GM18868 (cell line): Measurements from ENCODE around the gene UPK3B.
"Not testable (repeated sequence)": the region's sequence is repeated elsewhere in the genome, so short reads cannot be mapped to it uniquely, and the experiment has no call there.

Experiments
- ATAC-seq: cut with Tn5 transposase; IDR thresholded peaks from one replicate; pipeline ENCODE4 v1.9.1; 2021; ENCODE audit warnings: mild to moderate bottlenecking, moderate library complexity; ENCODE audit not compliant: unreplicated experiment

Gene UPK3B

DNA sequence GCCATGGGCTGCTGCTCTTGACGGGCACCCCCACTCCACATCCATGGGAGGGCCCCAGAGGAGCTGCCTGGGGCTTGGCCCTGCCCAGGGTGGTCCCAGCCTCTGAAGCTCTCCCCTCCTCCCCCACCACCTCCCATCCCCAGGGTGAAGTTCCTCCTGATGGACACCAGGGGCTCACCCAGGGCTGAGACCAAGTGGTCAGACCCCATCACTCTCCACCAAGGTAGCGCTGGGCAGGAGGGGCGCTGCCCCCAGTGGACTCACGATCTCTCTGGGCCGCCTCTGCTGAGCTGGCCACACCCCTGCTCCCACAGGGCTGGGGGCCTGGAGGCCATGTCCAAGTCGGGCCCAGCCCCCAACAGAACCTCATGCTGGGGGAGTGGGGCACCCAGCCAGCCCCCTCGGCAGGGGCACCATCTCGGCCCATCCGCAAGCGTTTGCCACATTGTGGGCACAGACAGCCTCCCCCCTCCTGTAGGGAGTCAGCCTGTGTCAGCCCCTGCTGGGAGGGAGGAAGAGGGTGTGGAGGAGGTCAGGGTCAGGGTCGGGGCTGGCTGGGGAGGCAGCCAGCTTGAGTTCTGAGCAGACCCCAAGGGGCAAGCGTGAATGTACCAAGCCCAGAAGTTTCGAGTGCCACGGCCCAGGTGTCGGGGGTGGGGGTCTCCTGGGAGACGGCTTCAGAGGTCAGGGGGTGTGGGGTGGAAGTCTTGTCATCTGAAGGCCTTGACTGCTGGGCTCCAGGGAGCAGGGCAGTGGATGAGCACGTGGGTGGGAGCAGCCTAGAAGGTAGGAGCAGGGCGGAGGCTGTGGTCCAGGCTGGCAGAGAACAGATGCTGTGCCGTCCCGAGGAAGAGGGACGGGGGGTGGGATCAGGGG is 2.8 kb downstream of the UPK3B start:
- ATAC-seq: no peak

DNA sequence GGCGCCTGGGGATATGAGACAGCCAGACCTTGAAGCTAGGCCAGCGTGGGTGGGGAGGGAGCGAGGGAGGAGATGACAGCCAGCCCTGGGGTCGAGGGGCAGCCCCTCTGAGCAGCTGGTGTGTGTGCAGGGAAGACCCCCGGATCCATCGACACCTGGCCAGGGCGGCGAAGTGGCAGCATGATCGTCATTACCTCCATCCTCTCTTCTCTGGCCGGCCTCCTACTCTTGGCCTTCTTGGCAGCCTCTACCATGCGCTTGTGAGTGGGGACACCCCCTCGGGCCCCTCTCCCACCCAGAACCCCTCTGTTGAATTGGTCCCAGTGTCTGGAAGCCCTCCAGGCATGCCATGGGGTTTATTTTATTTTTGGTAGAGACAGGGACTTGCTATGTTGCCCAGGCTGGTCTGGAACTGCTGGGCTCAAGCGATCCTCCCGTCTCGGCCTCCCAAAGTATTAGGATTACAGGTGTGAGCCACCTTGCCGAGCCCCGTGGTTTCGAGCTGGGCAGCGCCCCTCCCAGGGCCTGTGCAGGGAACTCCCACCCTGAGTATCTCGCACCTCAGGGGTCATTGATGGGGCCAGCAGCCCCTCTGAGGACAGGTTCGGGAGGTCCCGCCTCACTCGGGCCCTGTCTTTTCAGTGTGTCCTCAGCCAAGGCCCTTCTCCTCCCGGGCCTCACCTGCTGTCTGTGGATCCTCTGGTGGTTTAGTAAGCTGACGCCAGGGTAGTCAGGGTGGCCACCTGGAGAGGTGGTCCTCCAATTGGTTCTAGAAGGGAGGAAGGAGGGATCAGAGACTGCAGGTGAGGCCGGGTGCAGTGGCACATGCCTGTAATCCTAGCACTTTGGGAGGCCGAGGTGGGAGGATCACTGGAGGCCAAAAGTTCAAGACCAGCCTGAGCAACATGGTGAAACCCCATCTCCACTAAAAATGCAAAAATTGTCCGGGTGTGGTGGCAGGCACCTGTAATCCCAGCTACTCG is 3.8 kb downstream of the UPK3B start:
- ATAC-seq: no peak

DNA sequence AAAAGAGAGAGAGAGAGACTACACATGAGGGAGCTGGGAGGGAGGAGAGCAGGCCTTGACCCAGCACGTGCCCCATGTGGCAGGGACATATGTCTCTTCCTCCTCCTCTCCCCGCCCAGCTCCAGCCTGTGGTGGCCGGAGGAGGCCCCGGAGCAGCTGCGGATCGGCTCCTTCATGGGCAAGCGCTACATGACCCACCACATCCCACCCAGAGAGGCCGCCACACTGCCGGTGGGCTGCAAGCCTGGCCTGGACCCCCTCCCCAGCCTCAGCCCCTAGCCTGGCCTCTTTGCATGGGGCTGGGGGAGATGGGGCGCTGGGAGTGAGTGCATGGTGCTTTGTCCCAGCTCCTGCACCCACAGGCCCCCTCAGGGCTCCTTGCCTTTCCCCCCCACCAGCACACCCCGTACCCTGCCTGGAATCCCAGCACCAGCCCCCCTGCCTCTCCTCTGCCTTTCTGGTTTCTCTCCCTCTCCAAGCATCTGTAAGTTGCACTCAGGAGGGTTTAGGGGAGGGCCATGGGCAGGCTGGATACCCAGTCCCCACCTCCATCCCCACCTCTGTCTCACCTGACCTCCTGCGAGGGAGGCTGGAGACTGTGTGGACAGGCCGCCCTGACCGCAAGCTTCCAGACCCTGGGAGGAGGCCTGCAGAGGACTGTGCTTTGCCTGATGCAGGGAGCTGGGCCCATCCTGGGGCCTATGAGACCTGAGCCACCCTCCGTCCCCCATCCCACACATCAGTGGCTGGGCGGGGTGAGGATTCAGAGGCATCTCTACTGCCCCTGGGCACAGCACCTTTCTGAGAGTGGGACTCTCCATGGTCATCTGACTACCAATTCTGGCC is 4.8 kb downstream of the UPK3B start:
- no peak for ATAC-seq

DNA sequence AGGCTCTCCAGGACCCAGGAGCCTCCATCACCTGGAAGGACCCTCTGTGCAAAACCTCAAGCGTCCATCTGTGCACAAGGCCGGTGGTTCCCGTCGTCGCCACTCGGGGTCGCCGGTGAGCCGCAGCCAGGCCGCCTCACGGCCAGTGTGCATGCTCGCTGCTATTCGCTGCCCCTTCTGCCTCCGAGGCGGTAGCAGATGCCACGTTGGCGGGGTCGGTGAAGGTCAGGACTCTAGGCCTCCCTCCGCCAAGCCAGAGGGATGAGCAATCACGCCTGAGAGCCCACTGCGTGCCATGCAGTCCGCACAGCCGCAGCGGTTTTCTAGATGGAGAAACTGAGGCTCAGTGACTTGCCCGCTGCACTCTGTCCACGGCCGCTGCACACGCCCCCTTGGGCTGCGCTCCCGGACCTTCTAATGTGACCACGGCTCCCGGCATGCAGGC is 5.7 kb downstream of the UPK3B start:
- no peak for ATAC-seq

DNA sequence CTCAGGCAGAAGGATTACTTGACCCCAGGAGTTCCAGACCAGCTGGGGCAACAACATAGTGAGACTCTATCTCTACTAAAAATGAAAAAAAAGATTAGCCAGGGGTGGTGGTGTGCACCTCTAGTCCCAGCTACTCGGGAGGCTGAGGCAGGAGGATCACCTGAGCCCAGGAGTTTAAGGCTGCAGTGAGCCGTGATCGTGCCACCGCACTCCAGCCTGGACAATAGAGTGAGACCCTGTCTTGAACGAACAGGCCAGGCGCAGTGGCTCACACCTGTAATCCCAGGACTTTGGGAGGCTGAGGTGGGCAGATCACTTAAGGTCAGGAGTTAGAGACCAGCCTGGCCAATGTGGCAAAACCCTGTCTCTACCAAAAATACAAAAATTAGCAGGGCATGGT is 6.6 kb downstream of the UPK3B start:
- not testable (repeated sequence) for ATAC-seq

DNA sequence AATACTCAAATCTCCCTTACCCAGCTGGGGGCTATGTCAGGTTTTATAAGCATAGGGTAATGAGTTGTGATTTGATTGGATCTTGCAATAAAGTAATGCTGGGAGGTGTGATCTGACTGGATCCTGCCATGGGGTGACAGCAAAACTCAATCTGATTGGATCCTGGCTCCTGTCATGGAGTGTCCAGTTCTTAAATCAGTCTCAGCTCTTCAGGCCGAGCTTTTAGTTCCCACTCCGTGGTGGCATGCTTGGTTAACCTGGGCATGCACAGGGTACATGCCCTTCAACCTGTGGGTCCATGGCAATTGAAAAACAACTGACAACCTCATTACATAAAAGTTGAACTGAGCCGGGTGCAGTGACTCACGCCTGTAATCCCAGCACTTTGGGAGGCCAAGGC is 15.8 kb downstream of the UPK3B start:
- ATAC-seq: not testable (repeated sequence)

DNA sequence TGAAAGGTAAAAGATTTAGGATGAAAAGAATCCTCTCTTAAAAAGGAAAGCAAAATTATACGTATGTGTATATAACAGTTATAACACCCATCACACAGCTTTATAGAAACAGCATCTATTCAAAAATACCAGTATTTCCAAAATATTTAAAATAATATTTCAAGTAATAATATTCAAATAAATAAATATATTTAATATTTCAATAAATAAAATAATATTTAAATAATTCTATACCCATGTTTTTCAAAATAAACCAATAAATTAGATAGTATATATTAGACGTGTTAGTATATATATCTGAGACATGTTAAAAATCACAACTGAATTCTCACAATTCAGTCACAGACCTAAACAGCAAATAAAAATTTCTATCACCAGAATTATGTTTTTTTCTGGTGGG is 21.3 kb downstream of the UPK3B start:
- ATAC-seq: not testable (repeated sequence)

DNA sequence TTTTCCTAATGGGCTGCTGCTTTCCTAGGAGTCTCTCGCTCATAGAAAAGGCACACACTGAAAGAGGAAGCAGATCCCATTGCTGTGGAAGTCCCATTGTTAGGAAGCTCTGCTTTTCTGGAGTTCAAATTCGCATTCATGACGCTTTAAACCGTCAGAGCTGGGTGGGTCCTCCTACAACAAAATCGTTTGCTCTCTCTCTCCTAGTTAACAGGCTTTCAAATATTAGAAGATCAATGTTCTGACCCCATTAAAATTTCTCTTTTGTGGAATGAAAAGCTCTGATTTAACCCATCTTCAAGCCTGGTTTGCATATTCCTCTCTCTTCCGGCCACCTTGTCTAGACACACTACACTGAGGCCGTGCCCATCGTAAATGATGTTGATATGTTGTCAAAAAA is 32.8 kb downstream of the UPK3B start, which contains the start of gene SPDYE16:
Gene SPDYE16 (minus strand): TSS at position 101 of the 400 bp plus-strand sequence. CDS start 1,838 bp downstream, outside the sequence.
- not testable (repeated sequence) for ATAC-seq

DNA sequence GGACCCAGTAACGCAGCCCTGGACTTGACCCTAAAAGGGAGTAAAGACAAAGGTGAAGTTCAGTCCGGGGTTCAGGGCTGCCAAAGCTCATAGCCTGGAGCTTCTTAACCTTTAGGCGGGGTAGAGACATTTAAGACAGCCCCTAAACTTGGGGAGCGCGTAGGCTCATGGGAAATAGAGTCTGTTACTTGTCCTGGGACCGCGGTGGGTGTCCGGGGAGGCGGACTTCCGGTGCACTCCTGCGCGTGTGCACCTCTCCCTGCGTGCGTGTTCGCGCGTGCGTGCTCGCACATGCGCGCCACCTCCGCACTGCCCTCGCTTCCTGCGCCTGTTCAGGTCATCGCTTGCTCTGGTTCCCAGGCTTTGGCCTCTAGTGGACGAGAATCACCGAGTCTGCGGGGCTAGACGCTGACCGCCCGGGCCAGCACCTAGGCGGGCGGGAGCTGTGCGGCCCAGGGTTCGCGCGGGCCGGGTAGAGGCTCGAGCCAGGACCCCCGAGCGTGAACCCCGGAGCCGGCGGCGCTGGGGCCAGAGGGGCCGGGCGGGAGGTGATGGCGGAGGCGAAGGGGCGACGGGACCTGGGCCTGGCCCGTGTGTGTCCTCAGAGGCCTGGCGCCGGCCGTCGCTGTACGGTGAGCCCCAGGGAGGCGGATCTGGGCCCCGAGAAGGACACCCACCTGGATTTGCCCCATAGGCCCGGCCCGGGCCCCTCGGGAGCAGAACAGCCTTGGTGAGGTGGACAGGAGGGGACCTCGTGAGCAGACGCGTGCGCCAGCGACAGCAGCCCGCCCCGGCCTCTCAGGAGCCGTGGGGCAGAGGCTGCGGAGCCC is 38.9 kb downstream of the UPK3B start:
- ATAC-seq: peak; percentile 99

DNA sequence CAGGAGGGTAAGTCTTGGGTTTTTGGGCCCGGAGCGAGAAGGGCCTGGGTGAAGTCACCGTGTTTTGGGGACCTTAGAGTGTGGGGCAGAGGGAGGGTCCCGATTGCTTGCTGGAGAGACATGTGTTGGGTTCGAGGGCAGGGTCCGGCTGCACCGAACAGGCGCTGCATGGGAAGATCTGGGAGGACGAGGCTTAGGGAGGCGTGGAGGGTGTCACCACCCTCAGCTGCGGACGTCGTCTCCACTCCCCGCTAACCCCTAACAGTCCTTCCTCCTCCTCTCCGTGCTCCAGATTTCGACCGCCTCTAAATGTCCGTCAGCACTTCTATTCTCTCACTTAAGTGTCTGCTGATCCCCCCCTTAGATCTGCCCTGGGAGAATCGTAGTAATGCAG is 39.5 kb downstream of the UPK3B start:
- not testable (repeated sequence) for ATAC-seq

DNA sequence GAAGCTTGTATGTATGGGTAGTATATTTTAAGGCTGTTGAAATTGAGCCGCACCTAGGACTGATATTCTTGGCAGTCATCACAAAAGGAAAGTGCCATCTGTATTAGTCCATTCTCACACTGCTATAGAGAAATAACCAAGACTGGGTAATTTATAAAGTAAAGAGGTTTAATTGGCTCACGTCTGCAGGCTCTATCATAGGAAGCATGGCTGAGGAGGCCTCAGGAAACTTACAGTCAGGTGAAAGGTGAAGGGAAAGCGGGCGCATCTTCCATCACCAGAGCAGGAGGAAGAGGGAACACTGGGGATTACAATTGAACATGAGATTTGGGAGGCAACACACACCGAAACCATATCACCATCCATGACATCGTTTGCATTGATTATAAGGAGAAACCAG is 41.6 kb downstream of the UPK3B start:
- not testable (repeated sequence) for ATAC-seq

DNA sequence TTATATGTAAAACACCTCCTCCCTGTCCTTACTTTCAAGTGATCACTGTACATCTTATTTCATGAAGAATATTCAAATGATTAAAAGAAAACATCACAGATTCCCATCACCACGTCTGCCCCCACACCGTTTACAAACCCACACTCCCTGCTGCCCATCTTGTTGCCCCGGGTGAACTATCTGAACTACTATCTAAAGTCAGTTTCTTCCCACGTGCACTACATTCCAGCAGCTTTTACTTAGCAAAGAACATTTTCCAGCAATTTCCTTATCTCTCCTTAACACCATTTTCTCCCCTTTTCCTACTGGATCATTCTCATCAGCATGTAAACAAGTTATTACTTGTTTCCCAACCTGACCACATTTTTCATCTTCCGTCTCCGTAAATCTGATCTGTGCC is 49.3 kb downstream of the UPK3B start:
- ATAC-seq: not testable (repeated sequence)

DNA sequence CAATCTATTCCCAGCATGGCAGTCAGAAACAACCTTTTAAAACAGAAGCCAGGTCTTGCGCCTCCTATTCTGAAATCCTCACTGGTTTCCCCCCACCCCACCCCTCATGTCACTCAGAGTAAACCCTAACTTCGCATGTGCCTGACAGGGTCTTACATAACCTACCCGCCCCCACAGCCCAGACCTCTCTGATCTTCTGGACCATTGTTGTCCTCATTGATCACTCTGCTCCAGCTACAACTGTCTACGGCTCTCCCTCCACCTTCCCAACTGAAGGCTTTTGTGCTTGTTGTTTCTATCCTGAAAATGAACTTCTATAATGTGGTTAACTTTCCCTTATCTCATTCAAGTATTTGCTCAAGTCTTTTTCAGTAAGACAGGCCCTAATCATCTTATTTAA is 49.8 kb downstream of the UPK3B start:
- ATAC-seq: not testable (repeated sequence)

DNA sequence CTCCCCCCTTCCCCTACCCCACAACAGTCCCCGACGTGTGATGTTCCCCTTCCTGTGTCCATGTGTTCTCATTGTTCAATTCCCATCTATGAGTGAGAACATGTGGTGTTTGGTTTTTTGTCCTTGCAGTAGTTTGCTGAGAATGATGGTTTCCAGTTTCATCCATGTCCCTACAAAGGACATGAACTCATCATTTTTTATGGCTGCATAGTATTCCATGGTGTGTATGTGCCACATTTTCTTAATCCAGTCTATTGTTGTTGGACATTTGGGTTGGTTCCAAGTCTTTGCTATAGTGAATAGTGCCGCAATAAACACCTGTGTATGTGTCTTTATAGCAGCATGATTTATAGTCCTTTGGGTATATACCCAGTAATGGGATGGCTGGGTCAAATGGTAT is 51.0 kb downstream of the UPK3B start:
- not testable (repeated sequence) for ATAC-seq

DNA sequence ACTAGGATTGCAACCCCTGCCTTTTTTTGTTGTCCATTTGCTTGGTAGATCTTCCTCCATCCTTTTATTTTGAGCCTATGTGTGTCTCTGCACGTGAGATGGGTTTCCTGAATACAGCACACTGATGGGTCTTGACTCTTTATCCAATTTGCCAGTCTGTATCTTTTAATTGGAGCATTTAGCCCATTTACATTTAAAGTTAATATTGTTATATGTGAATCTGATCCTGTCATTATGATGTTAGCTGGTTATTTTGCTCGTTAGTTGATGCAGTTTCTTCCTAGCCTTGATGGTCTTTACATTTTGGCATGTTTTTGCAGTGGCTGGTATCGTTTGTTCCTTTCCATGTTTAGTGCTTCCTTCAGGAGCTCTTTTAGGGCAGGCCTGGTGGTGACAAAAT is 54.6 kb downstream of the UPK3B start:
- ATAC-seq: not testable (repeated sequence)
